K562 (cell line): Measurements from ENCODE around the gene EEF1AKMT4. TPM values are rescaled to one million over a fixed set of nuclear protein-coding genes. Genes with fewer than 3 reads are reported as not detected.

Experiments used
- BCOR ChIP-seq: fragments of 450-650 bp; IDR thresholded peaks from 2 replicates; pipeline ENCODE4 v1.6.1; 2016
- CTBP1 ChIP-seq: fragments of 450-650 bp; IDR thresholded peaks from 2 replicates; pipeline ENCODE4 v1.6.1; 2016; ENCODE audit warnings: borderline replicate concordance
- SP1 ChIP-seq: sonication (generic); formaldehyde crosslinking; IDR thresholded peaks from 2 replicates; pipeline ENCODE4 v1.8.1; 2022; ENCODE audit warnings: mild to moderate bottlenecking, missing genetic modification reagents
- ZC3H11A ChIP-seq: IDR thresholded peaks from 2 replicates; pipeline ENCODE4 v1.6.1; 2012; ENCODE audit warnings: low read depth, low read length, improper control_type of control experiment
- polyA plus RNA-seq, 8 experiments: library from polyadenylated mRNA; depleted of rRNA in 4 of 8; stranded (reverse) in 5 of 8; unstranded in 3 of 8; fragments of >200 nt; fragmentation: Nextera tagmentation in 2 of 8; fragmentation: Illumina TruSeq in 1 of 8; extraction: Ambion mirVana in 2 of 8; extraction: Trizol in 1 of 8; gene quantifications; 2 replicates each; pipeline versions ENCODE4 v1.2.1 to v1.2.3, GENCODE V29; 2011 to 2014; ENCODE audit warnings: inconsistent platforms in 1 of 8, missing spikeins in 1 of 8
- total RNA-seq, 7 experiments: library from RNA; depleted of rRNA in 6 of 7; stranded (reverse); fragments of >200 nt in 6 of 7; fragmentation: Illumina TruSeq in 2 of 7; extraction: Trizol in 2 of 7; gene quantifications; 2 replicates each; pipeline versions ENCODE4 v1.2.1 to v1.2.3, GENCODE V29; 2011 to 2021; ENCODE audit warnings: low replicate concordance in 1 of 7
- TF ChIP-seq, protein P1 (sequence below), 2 experiments: fragments of 450-650 bp in 1 of 2; sonication (generic) in 1 of 2; formaldehyde crosslinking in 1 of 2; IDR thresholded peaks; 2 replicates each; pipeline versions ENCODE4 v1.7.1 to v1.9.0; 2016 to 2022; ENCODE audit warnings: inconsistent platforms in 1 of 2, mild to moderate bottlenecking in 1 of 2, missing genetic modification reagents in 1 of 2

The EEF1AKMT4 gene
- total and polyA plus RNA-seq, 9 of the 15 experiments (the other 6 are each of a cell fraction or from before 2014, with no cell fraction given) = 10.3 to 49.4 (median 18.9) TPM

DNA sequence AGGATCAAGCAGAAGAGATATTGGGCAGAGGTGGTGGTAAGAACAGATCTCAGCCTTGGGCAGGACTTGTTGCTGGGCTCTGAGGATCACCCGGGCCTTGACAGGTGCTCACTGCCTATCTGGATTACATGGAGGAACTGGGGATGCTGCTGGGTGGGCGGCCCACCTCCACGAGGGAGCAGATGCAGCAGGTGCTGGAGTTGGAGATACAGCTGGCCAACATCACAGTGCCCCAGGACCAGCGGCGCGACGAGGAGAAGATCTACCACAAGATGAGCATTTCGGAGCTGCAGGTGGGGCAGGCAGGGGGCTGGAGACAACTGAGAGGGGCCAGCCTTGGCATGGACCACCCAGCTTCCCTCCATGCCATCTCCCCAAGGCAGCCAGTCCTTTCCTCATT is 34.2 kb downstream of the EEF1AKMT4 start (continued):
- TF ChIP-seq, protein P1, sequence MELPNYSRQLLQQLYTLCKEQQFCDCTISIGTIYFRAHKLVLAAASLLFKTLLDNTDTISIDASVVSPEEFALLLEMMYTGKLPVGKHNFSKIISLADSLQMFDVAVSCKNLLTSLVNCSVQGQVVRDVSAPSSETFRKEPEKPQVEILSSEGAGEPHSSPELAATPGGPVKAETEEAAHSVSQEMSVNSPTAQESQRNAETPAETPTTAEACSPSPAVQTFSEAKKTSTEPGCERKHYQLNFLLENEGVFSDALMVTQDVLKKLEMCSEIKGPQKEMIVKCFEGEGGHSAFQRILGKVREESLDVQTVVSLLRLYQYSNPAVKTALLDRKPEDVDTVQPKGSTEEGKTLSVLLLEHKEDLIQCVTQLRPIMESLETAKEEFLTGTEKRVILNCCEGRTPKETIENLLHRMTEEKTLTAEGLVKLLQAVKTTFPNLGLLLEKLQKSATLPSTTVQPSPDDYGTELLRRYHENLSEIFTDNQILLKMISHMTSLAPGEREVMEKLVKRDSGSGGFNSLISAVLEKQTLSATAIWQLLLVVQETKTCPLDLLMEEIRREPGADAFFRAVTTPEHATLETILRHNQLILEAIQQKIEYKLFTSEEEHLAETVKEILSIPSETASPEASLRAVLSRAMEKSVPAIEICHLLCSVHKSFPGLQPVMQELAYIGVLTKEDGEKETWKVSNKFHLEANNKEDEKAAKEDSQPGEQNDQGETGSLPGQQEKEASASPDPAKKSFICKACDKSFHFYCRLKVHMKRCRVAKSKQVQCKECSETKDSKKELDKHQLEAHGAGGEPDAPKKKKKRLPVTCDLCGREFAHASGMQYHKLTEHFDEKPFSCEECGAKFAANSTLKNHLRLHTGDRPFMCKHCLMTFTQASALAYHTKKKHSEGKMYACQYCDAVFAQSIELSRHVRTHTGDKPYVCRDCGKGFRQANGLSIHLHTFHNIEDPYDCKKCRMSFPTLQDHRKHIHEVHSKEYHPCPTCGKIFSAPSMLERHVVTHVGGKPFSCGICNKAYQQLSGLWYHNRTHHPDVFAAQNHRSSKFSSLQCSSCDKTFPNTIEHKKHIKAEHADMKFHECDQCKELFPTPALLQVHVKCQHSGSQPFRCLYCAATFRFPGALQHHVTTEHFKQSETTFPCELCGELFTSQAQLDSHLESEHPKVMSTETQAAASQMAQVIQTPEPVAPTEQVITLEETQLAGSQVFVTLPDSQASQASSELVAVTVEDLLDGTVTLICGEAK (IDR thresholded peaks at IDR 0.05) = no peak
- TF ChIP-seq, protein P1 (CRISPR knock-in tag; IDR thresholded peaks at IDR 0.05) = no peak
- TF ChIP-seq BCOR (no peak), ZC3H11A (no peak), CTBP1 (no peak), SP1 (no peak)
